HCT116 (cell line): ENCODE data around the gene BANF1. TPM values are rescaled to one million over a fixed set of nuclear protein-coding genes. Genes with fewer than 3 reads are reported as not detected.

Experiments
- ATAC-seq: fragments of 200-7000 bp; cut with Tn5 transposase; 2 replicates; pipeline ENCODE4 v1.9.1; 2020; ENCODE audit warnings: mild to moderate bottlenecking, moderate library complexity
- BruUV-seq: library from RNA; stranded (reverse); fragments of 400-500 nt; replicated peaks from 2 replicates; lab custom pipeline; 2021; lab: Mats Ljungman, UMichigan
- CTCF ChIA-PET: fragments of 300-600 bp; sonication (Branson Sonifier 250); formaldehyde crosslinking; loops from one replicate; lab custom pipeline; 2021; ENCODE audit warnings: antibody characterized with exemption; lab: Charles Lee
- POLR2A ChIA-PET: fragments of 300-600, 350-600 bp; sonication (Branson Sonifier 250); formaldehyde crosslinking; loops from one replicate; lab custom pipeline; 2021; ENCODE audit warnings: antibody characterized with exemption; lab: Charles Lee
- RAD21 ChIA-PET, 2 experiments: fragments of 300-600 bp; sonication (Branson Sonifier 250); formaldehyde crosslinking; loops; one replicate each; lab custom pipeline; 2023; ENCODE audit warnings: low total read pairs in 2 of 2; ENCODE audit not compliant: uncharacterized antibody in 2 of 2, unreplicated experiment in 2 of 2, low non-redundant PET in 1 of 2; lab: Charles Lee
- DNase-seq: peaks from one replicate; pipeline ENCODE4 v3.0.0-alpha.2; 2010; ENCODE audit warnings: low read depth, low spot score
- H2AFZ ChIP-seq: fragments of 200-600 bp; shearing (Covaris generic), sonication (generic); 2 replicates; pipeline ENCODE4 v1.6.1; 2017; ENCODE audit warnings: low read depth, mixed run types, mixed read lengths, antibody characterized with exemption, low read length; ENCODE audit not compliant: poor library complexity, severe bottlenecking
- H3K27ac ChIP-seq: 2 replicates; pipeline ENCODE4 v1.5.1; 2012; ENCODE audit warnings: low read depth, low read length
- H3K27me3 ChIP-seq: fragments of 200-600 bp; sonication (generic); 2 replicates; pipeline ENCODE4 v1.6.1; 2016; ENCODE audit warnings: mixed run types, low read length, mixed read lengths; ENCODE audit not compliant: insufficient read depth
- H3K36me3 ChIP-seq, 2 experiments: fragments of 200-500 bp in 1 of 2; fragments of 200-600 bp in 1 of 2; sonication (Bioruptor generic) in 1 of 2; sonication (generic) in 1 of 2; 2 replicates each; pipeline versions ENCODE4 v1.5.1 to v1.6.1; 2014 to 2016; ENCODE audit warnings: low read length in 2 of 2, inconsistent platforms in 1 of 2, mixed read lengths in 1 of 2, mixed run types in 1 of 2; ENCODE audit not compliant: insufficient read depth in 2 of 2, control insufficient read depth in 1 of 2
- H3K4me1 ChIP-seq, 2 experiments: fragments of 200-600 bp in 1 of 2; sonication (generic) in 1 of 2; 2 replicates each; pipeline versions ENCODE4 v1.5.1 to v1.6.1; 2012 to 2017; ENCODE audit warnings: low read length in 2 of 2, inconsistent platforms in 1 of 2, mild to moderate bottlenecking in 1 of 2, mixed read lengths in 1 of 2, mixed run types in 1 of 2, moderate library complexity in 1 of 2; ENCODE audit not compliant: insufficient read depth in 2 of 2, control insufficient read depth in 1 of 2
- H3K4me2 ChIP-seq: fragments of 200-600 bp; sonication (generic); 2 replicates; pipeline ENCODE4 v1.6.1; 2017; ENCODE audit warnings: mixed run types, low read length, mixed read lengths
- H3K4me3 ChIP-seq, 2 experiments: fragments of 200-600 bp in 1 of 2; sonication (generic) in 1 of 2; replicated peaks in 1 of 2; 2 replicates each; pipeline ENCODE4 v1.5.1; 2011 to 2016; ENCODE audit warnings: low read length in 2 of 2, control low read depth in 1 of 2, low read depth in 1 of 2, mild to moderate bottlenecking in 1 of 2, mixed read lengths in 1 of 2, mixed run types in 1 of 2
- H3K79me2 ChIP-seq: fragments of 200-600 bp; sonication (generic); 2 replicates; pipeline ENCODE4 v1.6.1; 2017; ENCODE audit warnings: mild to moderate bottlenecking, mixed run types, low read length, moderate library complexity, mixed read lengths; ENCODE audit not compliant: insufficient read depth
- H3K9ac ChIP-seq: fragments of 200-600 bp; sonication (generic); 2 replicates; pipeline ENCODE4 v1.6.1; 2016; ENCODE audit warnings: low read length, mixed read lengths
- H3K9me2 ChIP-seq: fragments of 200-600 bp; sonication (generic), shearing (Covaris generic); 2 replicates; pipeline ENCODE4 v1.6.1; 2017; ENCODE audit warnings: mixed run types, mild to moderate bottlenecking, moderate library complexity; ENCODE audit not compliant: insufficient read depth
- H3K9me3 ChIP-seq, 2 experiments: fragments of 200-500 bp in 1 of 2; fragments of 200-600 bp in 1 of 2; sonication (Bioruptor generic) in 1 of 2; sonication (generic) in 1 of 2; 2 replicates each; pipeline ENCODE4 v1.6.1; 2014 to 2017; ENCODE audit warnings: low read length in 2 of 2, mixed read lengths in 2 of 2, inconsistent platforms in 1 of 2, low read depth in 1 of 2, mild to moderate bottlenecking in 1 of 2, mixed run types in 1 of 2, moderate library complexity in 1 of 2; ENCODE audit not compliant: control insufficient read depth in 1 of 2, insufficient read depth in 1 of 2
- H4K20me1 ChIP-seq: fragments of 200-600 bp; sonication (generic), shearing (Covaris generic); 2 replicates; pipeline ENCODE4 v1.6.1; 2017; ENCODE audit warnings: mixed run types, mild to moderate bottlenecking, moderate library complexity; ENCODE audit not compliant: insufficient read depth
- CBX3 ChIP-seq: IDR thresholded peaks from 2 replicates; pipeline ENCODE4 v1.6.1; 2012; ENCODE audit warnings: low read depth
- CEBPB ChIP-seq: IDR thresholded peaks from 2 replicates; pipeline ENCODE4 v1.6.1; 2012; ENCODE audit warnings: low read depth
- EGR1 ChIP-seq: IDR thresholded peaks from 2 replicates; pipeline ENCODE4 v1.6.1; 2012; ENCODE audit warnings: low read depth
- ELF1 ChIP-seq: IDR thresholded peaks from 2 replicates; pipeline ENCODE4 v1.6.1; 2012; ENCODE audit warnings: low read depth, borderline replicate concordance
- JUND ChIP-seq: IDR thresholded peaks from 2 replicates; pipeline ENCODE4 v1.6.1; 2012
- MAX ChIP-seq: IDR thresholded peaks from 2 replicates; pipeline ENCODE4 v1.6.1; 2012
- POLR2AphosphoS5 ChIP-seq: IDR thresholded peaks from 2 replicates; pipeline ENCODE4 v1.6.1; 2011; ENCODE audit warnings: mild to moderate bottlenecking, low read depth, low read length, moderate library complexity
- REST ChIP-seq: IDR thresholded peaks from 2 replicates; pipeline ENCODE4 v1.6.1; 2012; ENCODE audit warnings: low read depth
- SIN3A ChIP-seq: IDR thresholded peaks from 2 replicates; pipeline ENCODE4 v1.6.1; 2012; ENCODE audit warnings: low read depth
- SP1 ChIP-seq: IDR thresholded peaks from 2 replicates; pipeline ENCODE4 v1.6.1; 2012; ENCODE audit warnings: low read depth
- TCF7L2 ChIP-seq: IDR thresholded peaks from 2 replicates; pipeline ENCODE4 v1.7.0; 2011; ENCODE audit warnings: borderline replicate concordance, inconsistent platforms; ENCODE audit not compliant: insufficient read depth, insufficient read length; ENCODE audit errors: extremely low read depth
- YY1 ChIP-seq: IDR thresholded peaks from 2 replicates; pipeline ENCODE4 v1.6.1; 2011; ENCODE audit warnings: low read length, low read depth, moderate library complexity, mild to moderate bottlenecking; ENCODE audit not compliant: insufficient replicate concordance; ENCODE audit errors: extremely low read depth
- ZBTB33 ChIP-seq: IDR thresholded peaks from 2 replicates; pipeline ENCODE4 v1.6.1; 2011; ENCODE audit warnings: mild to moderate bottlenecking, low read length, moderate library complexity; ENCODE audit not compliant: insufficient replicate concordance; ENCODE audit errors: extremely low read depth
- ZNF274 ChIP-seq: fragments of 200-500 bp; sonication (Bioruptor generic); IDR thresholded peaks from 2 replicates; pipeline ENCODE4 v1.6.1; 2014; ENCODE audit warnings: mild to moderate bottlenecking, low read depth, low read length, inconsistent platforms
- intact Hi-C: fragments of 100-400 bp; cut with micrococcal nuclease; formaldehyde crosslinking; loops from 2 replicates; pipeline ENCODE4 v1.10.0; 2022
- total RNA-seq: library from RNA; stranded (reverse); gene quantifications from one replicate; pipeline ENCODE4 v1.2.1, GENCODE V29; 2021; ENCODE audit not compliant: unreplicated experiment

BANF1 gene
- total RNA-seq, 1 experiment from 2014 or later: 356 TPM

- ATAC-seq (no peak), DNase-seq (no peak)
- Histone ChIP-seq H3K36me3 (peaks cover 18 to 36% of the 10 kb centered on the region in 2 experiments), H3K4me3 (no peak overlapping the region), H3K27ac (peak overlapping the region; percentile 19; the same call in 1 of the 2 replicates), H3K9ac (no peak overlapping the region), H3K4me2 (peak overlapping the region; percentile 26; the same call in 1 of the 2 replicates), H3K4me1 (peaks cover 31 to 58% of the 10 kb centered on the region in 2 experiments), H4K20me1 (no peaks in the 10 kb centered on the region; the same call in 1 of the 2 replicates), H3K79me2 (peaks cover 50% of the 10 kb centered on the region), H3K27me3 (no peaks in the 10 kb centered on the region), H3K9me3 (no peaks in the 10 kb centered on the region), H3K9me2 (no peaks in the 10 kb centered on the region), H2AFZ (no peak overlapping the region)
- no TSS peak for BruUV-seq
- ChIA-PET RAD21 (no interaction called here), POLR2A (no interaction called here), CTCF (no interaction called here)
- intact Hi-C loops: no loop called here
- no peak for TF ChIP-seq MAX
Observed at GRCh38 chr11:66004186-66004585, 1.9 kb downstream of the BANF1 start.

GRCh38 chr11:66006134-66006890 is 4.0 kb downstream of the BANF1 start:
- Histone ChIP-seq H3K9me2 (no peaks in the 10 kb centered on the region), H3K27ac (peak overlapping the region; percentile 38), H2AFZ (no peak overlapping the region), H3K9ac (peak overlapping the region; percentile 44), H3K36me3 (peaks cover 11 to 24% of the 10 kb centered on the region in 2 experiments), H3K4me3 (no peak overlapping the region), H3K4me2 (peak overlapping the region; percentile 36), H3K9me3 (no peaks in the 10 kb centered on the region), H3K27me3 (no peaks in the 10 kb centered on the region), H3K4me1 (peaks cover 35 to 74% of the 10 kb centered on the region in 2 experiments), H4K20me1 (no peaks in the 10 kb centered on the region), H3K79me2 (peaks cover 30% of the 10 kb centered on the region)
- DNase-seq (no peak), ATAC-seq (no peak)
- intact Hi-C loops: no loop called here
- CTCF ChIA-PET: no interaction called here
- BruUV-seq: no TSS peak
- RAD21 ChIA-PET: no interaction called here
- POLR2A ChIA-PET: no interaction called here
- TF ChIP-seq JUND (no peak), POLR2AphosphoS5 (no peak; the same call in 1 of the 2 replicates), CBX3 (no peak), ELF1 (no peak), SP1 (no peak), REST (no peak), SIN3A (no peak), ZNF274 (no peak), EGR1 (no peak), TCF7L2 (no peak), CEBPB (no peak), YY1 (no peak), ZBTB33 (no peak)
